HepG2 (cell line): ENCODE results near the gene PRSS36. TPM values are rescaled to one million over a fixed set of nuclear protein-coding genes. Genes with fewer than 3 reads are reported as not detected.

Experiments
- HOXA5 ChIP-seq: sonication (generic); formaldehyde crosslinking; IDR thresholded peaks from 2 replicates; pipeline ENCODE4 v1.4.0; 2020; ENCODE audit warnings: missing genetic modification reagents
- KAT7 ChIP-seq: IDR thresholded peaks from 2 replicates; pipeline ENCODE4 v1.6.1; 2018; ENCODE audit warnings: borderline replicate concordance, missing compliant biosample characterization
- MEF2D ChIP-seq: sonication (generic); formaldehyde crosslinking; IDR thresholded peaks from 2 replicates; pipeline ENCODE4 v1.5.1; 2020; ENCODE audit warnings: mild to moderate bottlenecking, missing genetic modification reagents
- MYNN ChIP-seq: sonication (generic); formaldehyde crosslinking; IDR thresholded peaks from 2 replicates; pipeline ENCODE4 v1.4.0; 2020; ENCODE audit warnings: mild to moderate bottlenecking, low read depth, missing genetic modification reagents
- NKX3-1 ChIP-seq: sonication (generic); formaldehyde crosslinking; IDR thresholded peaks from 2 replicates; pipeline ENCODE4 v1.5.0; 2020; ENCODE audit warnings: missing genetic modification reagents
- RFX5 ChIP-seq: IDR thresholded peaks from 2 replicates; pipeline ENCODE4 v1.6.1; 2011; ENCODE audit warnings: low read depth, low read length, improper control_type of control experiment
- ZBTB8A ChIP-seq: sonication (generic); formaldehyde crosslinking; IDR thresholded peaks from 2 replicates; pipeline ENCODE4 v1.4.0; 2020; ENCODE audit warnings: mild to moderate bottlenecking, low read depth, missing genetic modification reagents, borderline replicate concordance
- ZFY ChIP-seq: sonication (generic); formaldehyde crosslinking; IDR thresholded peaks from 2 replicates; pipeline ENCODE4 v1.4.0; 2020; ENCODE audit warnings: missing genetic modification reagents
- ZNF101 ChIP-seq: sonication (generic); formaldehyde crosslinking; IDR thresholded peaks from 2 replicates; pipeline ENCODE4 v1.4.0; 2020; ENCODE audit warnings: mild to moderate bottlenecking, low read depth, missing genetic modification reagents, borderline replicate concordance
- ZNF430 ChIP-seq: sonication (generic); formaldehyde crosslinking; IDR thresholded peaks from 2 replicates; pipeline ENCODE4 v1.9.0; 2021; ENCODE audit warnings: mild to moderate bottlenecking, missing genetic modification reagents
- ZNF619 ChIP-seq: sonication (generic); formaldehyde crosslinking; IDR thresholded peaks from 2 replicates; pipeline ENCODE4 v1.4.0; 2020; ENCODE audit warnings: mild to moderate bottlenecking, missing genetic modification reagents
- ZNF660 ChIP-seq: sonication (generic); formaldehyde crosslinking; IDR thresholded peaks from 2 replicates; pipeline ENCODE4 v1.5.1; 2020; ENCODE audit warnings: mild to moderate bottlenecking, low read depth, missing genetic modification reagents, borderline replicate concordance
- ZNF713 ChIP-seq: sonication (generic); formaldehyde crosslinking; IDR thresholded peaks from 2 replicates; pipeline ENCODE4 v1.4.0; 2020; ENCODE audit warnings: mild to moderate bottlenecking, missing genetic modification reagents
- polyA plus RNA-seq, 8 experiments: library from polyadenylated mRNA; depleted of rRNA in 3 of 8; stranded (reverse) in 7 of 8; unstranded in 1 of 8; fragments of >200 nt; fragmentation: Illumina TruSeq in 4 of 8; extraction: Trizol in 4 of 8; gene quantifications; 2 replicates each; pipeline versions ENCODE4 v1.2.1 to v1.2.3, GENCODE V29; 2011 to 2016; ENCODE audit warnings: low read depth in 4 of 8, missing spikeins in 1 of 8, mixed read lengths in 1 of 8; ENCODE audit not compliant: insufficient read depth in 1 of 8
- total RNA-seq, 5 experiments: library from RNA; depleted of rRNA; stranded (reverse); fragments of >200 nt; fragmentation: Illumina TruSeq; extraction: Trizol; gene quantifications; 2 replicates each; pipeline ENCODE4 v1.2.3, GENCODE V29; 2016; ENCODE audit warnings: low read depth in 1 of 5
- TF ChIP-seq, protein P1 (sequence below): sonication (generic); formaldehyde crosslinking; IDR thresholded peaks from 2 replicates; pipeline ENCODE4 v1.4.0; 2020; ENCODE audit warnings: missing genetic modification reagents
- TF ChIP-seq, protein P2 (sequence below): IDR thresholded peaks from 2 replicates; pipeline ENCODE4 v1.6.1; 2016; ENCODE audit warnings: missing compliant biosample characterization, missing genetic modification reagents, borderline replicate concordance
- TF ChIP-seq, protein P3 (sequence below): sonication (generic); formaldehyde crosslinking; IDR thresholded peaks from 2 replicates; pipeline ENCODE4 v1.5.1; 2020; ENCODE audit warnings: mild to moderate bottlenecking, missing genetic modification reagents, borderline replicate concordance
- TF ChIP-seq, protein P4 (sequence below): sonication (generic); formaldehyde crosslinking; IDR thresholded peaks from 2 replicates; pipeline ENCODE4 v1.5.1; 2020; ENCODE audit warnings: missing genetic modification reagents, mild to moderate bottlenecking, borderline replicate concordance
- TF ChIP-seq, protein P5 (sequence below): sonication (generic); formaldehyde crosslinking; IDR thresholded peaks from 2 replicates; pipeline ENCODE4 v1.4.0; 2020; ENCODE audit warnings: mild to moderate bottlenecking, low read depth, missing genetic modification reagents

Gene PRSS36
- total and polyA plus RNA-seq, 2 of the 13 experiments (the other 11 are each of a cell fraction or from before 2014, with no cell fraction given): 1.5 to 2.1 TPM

DNA sequence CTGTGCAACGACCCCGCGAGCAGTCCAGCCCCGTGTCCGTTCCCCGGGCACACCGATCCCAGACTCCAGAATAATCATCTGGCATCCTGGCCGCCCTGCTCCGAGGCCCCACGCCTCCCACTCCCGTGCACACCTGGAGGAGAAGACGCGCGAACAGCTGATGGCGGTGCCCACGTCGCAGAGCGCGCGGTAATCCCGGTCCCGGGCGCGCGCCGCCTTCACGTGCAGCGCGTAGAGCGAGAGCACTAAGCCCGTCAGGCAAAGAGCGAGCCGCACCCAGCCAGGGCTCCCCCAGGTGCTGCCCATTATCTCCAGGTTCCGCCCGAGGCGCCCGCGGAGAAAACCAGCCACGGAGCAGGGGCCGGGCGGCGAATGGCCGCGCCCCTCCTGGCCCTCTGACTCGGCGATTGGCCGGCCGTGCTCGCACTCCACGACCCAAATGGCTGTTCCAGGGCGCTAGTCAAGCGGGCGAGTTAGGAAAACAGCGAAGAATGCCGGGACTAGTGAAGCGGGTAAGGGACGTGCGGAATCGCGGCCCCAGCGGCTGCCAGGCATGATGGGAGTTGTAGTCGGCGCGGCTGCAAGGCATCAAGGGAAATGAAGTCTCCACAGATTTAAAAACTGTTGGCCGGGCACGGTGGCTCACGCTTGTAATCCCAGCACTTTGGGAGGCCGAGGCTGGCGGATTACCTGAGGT is 55.3 kb downstream of the PRSS36 start, which contains the start of gene VKORC1 (continued):
- 0 out of 2 replicates have a peak, but pooled peaks have one; percentile 34 for TF ChIP-seq RFX5
- TF ChIP-seq ZFY (CRISPR knock-in tag): peak; percentile 85
- TF ChIP-seq MEF2D (CRISPR knock-in tag): no peak
- TF ChIP-seq MYNN (CRISPR knock-in tag): 0 out of 2 replicates have a peak, but pooled peaks have one; percentile 31
- TF ChIP-seq, protein P1, sequence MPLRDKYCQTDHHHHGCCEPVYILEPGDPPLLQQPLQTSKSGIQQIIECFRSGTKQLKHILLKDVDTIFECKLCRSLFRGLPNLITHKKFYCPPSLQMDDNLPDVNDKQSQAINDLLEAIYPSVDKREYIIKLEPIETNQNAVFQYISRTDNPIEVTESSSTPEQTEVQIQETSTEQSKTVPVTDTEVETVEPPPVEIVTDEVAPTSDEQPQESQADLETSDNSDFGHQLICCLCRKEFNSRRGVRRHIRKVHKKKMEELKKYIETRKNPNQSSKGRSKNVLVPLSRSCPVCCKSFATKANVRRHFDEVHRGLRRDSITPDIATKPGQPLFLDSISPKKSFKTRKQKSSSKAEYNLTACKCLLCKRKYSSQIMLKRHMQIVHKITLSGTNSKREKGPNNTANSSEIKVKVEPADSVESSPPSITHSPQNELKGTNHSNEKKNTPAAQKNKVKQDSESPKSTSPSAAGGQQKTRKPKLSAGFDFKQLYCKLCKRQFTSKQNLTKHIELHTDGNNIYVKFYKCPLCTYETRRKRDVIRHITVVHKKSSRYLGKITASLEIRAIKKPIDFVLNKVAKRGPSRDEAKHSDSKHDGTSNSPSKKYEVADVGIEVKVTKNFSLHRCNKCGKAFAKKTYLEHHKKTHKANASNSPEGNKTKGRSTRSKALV (CRISPR knock-in tag): peak; percentile 96
- no peak; the same call in 1 of the 2 replicates for TF ChIP-seq KAT7
- TF ChIP-seq ZNF713 (CRISPR knock-in tag): no peak
- TF ChIP-seq, protein P2, sequence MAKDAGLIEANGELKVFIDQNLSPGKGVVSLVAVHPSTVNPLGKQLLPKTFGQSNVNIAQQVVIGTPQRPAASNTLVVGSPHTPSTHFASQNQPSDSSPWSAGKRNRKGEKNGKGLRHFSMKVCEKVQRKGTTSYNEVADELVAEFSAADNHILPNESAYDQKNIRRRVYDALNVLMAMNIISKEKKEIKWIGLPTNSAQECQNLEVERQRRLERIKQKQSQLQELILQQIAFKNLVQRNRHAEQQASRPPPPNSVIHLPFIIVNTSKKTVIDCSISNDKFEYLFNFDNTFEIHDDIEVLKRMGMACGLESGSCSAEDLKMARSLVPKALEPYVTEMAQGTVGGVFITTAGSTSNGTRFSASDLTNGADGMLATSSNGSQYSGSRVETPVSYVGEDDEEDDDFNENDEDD: peak; percentile 89
- no peak for TF ChIP-seq ZBTB8A (CRISPR knock-in tag)
- TF ChIP-seq ZNF430 (CRISPR knock-in tag): no peak; the same call in 1 of the 2 replicates
- TF ChIP-seq, protein P3, sequence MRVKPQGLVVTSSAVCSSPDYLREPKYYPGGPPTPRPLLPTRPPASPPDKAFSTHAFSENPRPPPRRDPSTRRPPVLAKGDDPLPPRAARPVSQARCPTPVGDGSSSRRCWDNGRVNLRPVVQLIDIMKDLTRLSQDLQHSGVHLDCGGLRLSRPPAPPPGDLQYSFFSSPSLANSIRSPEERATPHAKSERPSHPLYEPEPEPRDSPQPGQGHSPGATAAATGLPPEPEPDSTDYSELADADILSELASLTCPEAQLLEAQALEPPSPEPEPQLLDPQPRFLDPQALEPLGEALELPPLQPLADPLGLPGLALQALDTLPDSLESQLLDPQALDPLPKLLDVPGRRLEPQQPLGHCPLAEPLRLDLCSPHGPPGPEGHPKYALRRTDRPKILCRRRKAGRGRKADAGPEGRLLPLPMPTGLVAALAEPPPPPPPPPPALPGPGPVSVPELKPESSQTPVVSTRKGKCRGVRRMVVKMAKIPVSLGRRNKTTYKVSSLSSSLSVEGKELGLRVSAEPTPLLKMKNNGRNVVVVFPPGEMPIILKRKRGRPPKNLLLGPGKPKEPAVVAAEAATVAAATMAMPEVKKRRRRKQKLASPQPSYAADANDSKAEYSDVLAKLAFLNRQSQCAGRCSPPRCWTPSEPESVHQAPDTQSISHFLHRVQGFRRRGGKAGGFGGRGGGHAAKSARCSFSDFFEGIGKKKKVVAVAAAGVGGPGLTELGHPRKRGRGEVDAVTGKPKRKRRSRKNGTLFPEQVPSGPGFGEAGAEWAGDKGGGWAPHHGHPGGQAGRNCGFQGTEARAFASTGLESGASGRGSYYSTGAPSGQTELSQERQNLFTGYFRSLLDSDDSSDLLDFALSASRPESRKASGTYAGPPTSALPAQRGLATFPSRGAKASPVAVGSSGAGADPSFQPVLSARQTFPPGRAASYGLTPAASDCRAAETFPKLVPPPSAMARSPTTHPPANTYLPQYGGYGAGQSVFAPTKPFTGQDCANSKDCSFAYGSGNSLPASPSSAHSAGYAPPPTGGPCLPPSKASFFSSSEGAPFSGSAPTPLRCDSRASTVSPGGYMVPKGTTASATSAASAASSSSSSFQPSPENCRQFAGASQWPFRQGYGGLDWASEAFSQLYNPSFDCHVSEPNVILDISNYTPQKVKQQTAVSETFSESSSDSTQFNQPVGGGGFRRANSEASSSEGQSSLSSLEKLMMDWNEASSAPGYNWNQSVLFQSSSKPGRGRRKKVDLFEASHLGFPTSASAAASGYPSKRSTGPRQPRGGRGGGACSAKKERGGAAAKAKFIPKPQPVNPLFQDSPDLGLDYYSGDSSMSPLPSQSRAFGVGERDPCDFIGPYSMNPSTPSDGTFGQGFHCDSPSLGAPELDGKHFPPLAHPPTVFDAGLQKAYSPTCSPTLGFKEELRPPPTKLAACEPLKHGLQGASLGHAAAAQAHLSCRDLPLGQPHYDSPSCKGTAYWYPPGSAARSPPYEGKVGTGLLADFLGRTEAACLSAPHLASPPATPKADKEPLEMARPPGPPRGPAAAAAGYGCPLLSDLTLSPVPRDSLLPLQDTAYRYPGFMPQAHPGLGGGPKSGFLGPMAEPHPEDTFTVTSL (CRISPR knock-in tag): 0 out of 2 replicates have a peak, but pooled peaks have one; percentile 33
- no peak for TF ChIP-seq ZNF660 (CRISPR knock-in tag)
- peak; percentile 92 for TF ChIP-seq HOXA5
- no peak; the same call in 1 of the 2 replicates for TF ChIP-seq ZNF619 (CRISPR knock-in tag)
- peak; percentile 2; the same call in 1 of the 2 replicates for TF ChIP-seq ZNF101 (CRISPR knock-in tag)
- TF ChIP-seq, protein P4, sequence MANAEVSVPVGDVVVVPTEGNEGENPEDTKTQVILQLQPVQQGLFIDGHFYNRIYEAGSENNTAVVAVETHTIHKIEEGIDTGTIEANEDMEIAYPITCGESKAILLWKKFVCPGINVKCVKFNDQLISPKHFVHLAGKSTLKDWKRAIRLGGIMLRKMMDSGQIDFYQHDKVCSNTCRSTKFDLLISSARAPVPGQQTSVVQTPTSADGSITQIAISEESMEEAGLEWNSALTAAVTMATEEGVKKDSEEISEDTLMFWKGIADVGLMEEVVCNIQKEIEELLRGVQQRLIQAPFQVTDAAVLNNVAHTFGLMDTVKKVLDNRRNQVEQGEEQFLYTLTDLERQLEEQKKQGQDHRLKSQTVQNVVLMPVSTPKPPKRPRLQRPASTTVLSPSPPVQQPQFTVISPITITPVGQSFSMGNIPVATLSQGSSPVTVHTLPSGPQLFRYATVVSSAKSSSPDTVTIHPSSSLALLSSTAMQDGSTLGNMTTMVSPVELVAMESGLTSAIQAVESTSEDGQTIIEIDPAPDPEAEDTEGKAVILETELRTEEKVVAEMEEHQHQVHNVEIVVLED (CRISPR knock-in tag): peak; percentile 96
- peak; percentile 86; the same call in 1 of the 2 replicates for TF ChIP-seq NKX3-1 (CRISPR knock-in tag)
- TF ChIP-seq, protein P5, sequence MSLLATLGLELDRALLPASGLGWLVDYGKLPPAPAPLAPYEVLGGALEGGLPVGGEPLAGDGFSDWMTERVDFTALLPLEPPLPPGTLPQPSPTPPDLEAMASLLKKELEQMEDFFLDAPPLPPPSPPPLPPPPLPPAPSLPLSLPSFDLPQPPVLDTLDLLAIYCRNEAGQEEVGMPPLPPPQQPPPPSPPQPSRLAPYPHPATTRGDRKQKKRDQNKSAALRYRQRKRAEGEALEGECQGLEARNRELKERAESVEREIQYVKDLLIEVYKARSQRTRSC: no peak
